Liver (tissue), 9 donors: Measurements from ENCODE around the gene NOSIP. TPM values are rescaled to one million over a fixed set of nuclear protein-coding genes. Genes with fewer than 3 reads are reported as not detected.

Experiments
- DNase-seq: peaks from one replicate; pipeline ENCODE4 v3.0.0-alpha.2; 2017; ENCODE audit warnings: low spot score
- H3K27ac ChIP-seq, 2 donors: one replicate each; pipeline ENCODE4 v1.7.0; 2013; ENCODE audit warnings: inconsistent platforms in 2 of 2, low read length in 2 of 2, control low read depth in 1 of 2, low read depth in 1 of 2, mild to moderate bottlenecking in 1 of 2
- H3K27me3 ChIP-seq, 4 donors: one replicate each; pipeline versions ENCODE4 v1.6.1 to v1.7.0; 2013; ENCODE audit warnings: low read length in 3 of 4, inconsistent platforms in 1 of 4, mild to moderate bottlenecking in 1 of 4, moderate library complexity in 1 of 4; ENCODE audit not compliant: control insufficient read depth in 4 of 4, insufficient read depth in 4 of 4
- H3K36me3 ChIP-seq, 4 donors: one replicate each; pipeline versions ENCODE4 v1.6.1 to v1.7.0; 2013; ENCODE audit warnings: low read length in 3 of 4, mild to moderate bottlenecking in 3 of 4, low read depth in 1 of 4, moderate library complexity in 1 of 4; ENCODE audit not compliant: control insufficient read depth in 4 of 4, insufficient read depth in 3 of 4
- H3K4me1 ChIP-seq, 4 donors: one replicate each; pipeline versions ENCODE4 v1.6.1 to v1.7.0; 2013; ENCODE audit warnings: low read length in 3 of 4, mild to moderate bottlenecking in 3 of 4, moderate library complexity in 1 of 4; ENCODE audit not compliant: control insufficient read depth in 4 of 4, insufficient read depth in 4 of 4
- H3K4me3 ChIP-seq, 3 donors: one replicate each; pipeline versions ENCODE4 v1.6.1 to v1.7.0; 2013; ENCODE audit warnings: low read length in 3 of 3, control low read depth in 1 of 3, low read depth in 1 of 3, mild to moderate bottlenecking in 1 of 3
- H3K9ac ChIP-seq, 2 donors: one replicate each; pipeline ENCODE4 v1.7.0; 2013; ENCODE audit warnings: low read length in 2 of 2, mild to moderate bottlenecking in 2 of 2, moderate library complexity in 2 of 2, control low read depth in 1 of 2, low read depth in 1 of 2
- H3K9me3 ChIP-seq, 4 donors: one replicate each; pipeline versions ENCODE4 v1.6.1 to v1.7.0; 2013; ENCODE audit warnings: low read length in 3 of 4; ENCODE audit not compliant: control insufficient read depth in 4 of 4
- ATF3 ChIP-seq: IDR thresholded peaks from 2 replicates; pipeline ENCODE4 v1.6.1; 2016; ENCODE audit warnings: antibody characterized with exemption
- CTCF ChIP-seq: fragments of 150-350 bp; IDR thresholded peaks from 2 replicates; pipeline ENCODE4 v1.5.1; 2017; ENCODE audit warnings: improper control_type of control experiment, low read depth, low read length; ENCODE audit not compliant: missing input control
- EGR1 ChIP-seq, 2 donors: IDR thresholded peaks; 2 replicates each; pipeline ENCODE4 v1.6.1; 2016 to 2018; ENCODE audit warnings: antibody characterized with exemption in 2 of 2, low read depth in 2 of 2
- FOXA1 ChIP-seq: IDR thresholded peaks from 2 replicates; pipeline ENCODE4 v1.6.1; 2016; ENCODE audit warnings: antibody characterized with exemption
- FOXA2 ChIP-seq: IDR thresholded peaks from 2 replicates; pipeline ENCODE4 v1.6.1; 2016; ENCODE audit warnings: antibody characterized with exemption
- GABPA ChIP-seq, 2 donors: IDR thresholded peaks in 1 of 2; conservative IDR thresholded peaks in 1 of 2; 2 replicates each; pipeline ENCODE4 v1.6.1; 2016; ENCODE audit warnings: antibody characterized with exemption in 2 of 2, mild to moderate bottlenecking in 1 of 2, moderate library complexity in 1 of 2
- HNF4A ChIP-seq, 2 donors: conservative IDR thresholded peaks; 2 replicates each; pipeline ENCODE4 v1.6.1; 2016; ENCODE audit warnings: antibody characterized with exemption in 2 of 2, mild to moderate bottlenecking in 2 of 2
- HNF4G ChIP-seq: IDR thresholded peaks from 2 replicates; pipeline ENCODE4 v1.6.1; 2016; ENCODE audit warnings: antibody characterized with exemption
- JUND ChIP-seq, 2 donors: IDR thresholded peaks; 2 replicates each; pipeline ENCODE4 v1.6.1; 2016; ENCODE audit warnings: antibody characterized with exemption in 2 of 2
- MAX ChIP-seq: IDR thresholded peaks from 2 replicates; pipeline ENCODE4 v1.6.1; 2016; ENCODE audit warnings: antibody characterized with exemption
- NR2F2 ChIP-seq: IDR thresholded peaks from 2 replicates; pipeline ENCODE4 v1.6.1; 2016; ENCODE audit warnings: antibody characterized with exemption
- RAD21 ChIP-seq, 2 donors: IDR thresholded peaks; 2 replicates each; pipeline ENCODE4 v1.6.1; 2016; ENCODE audit warnings: antibody characterized with exemption in 2 of 2, mild to moderate bottlenecking in 2 of 2
- REST ChIP-seq: IDR thresholded peaks from 2 replicates; pipeline ENCODE4 v1.6.1; 2016; ENCODE audit warnings: antibody characterized with exemption, mild to moderate bottlenecking
- RXRA ChIP-seq, 2 donors: IDR thresholded peaks; 2 replicates each; pipeline ENCODE4 v1.6.1; 2017 to 2018; ENCODE audit warnings: antibody characterized with exemption in 2 of 2, mild to moderate bottlenecking in 1 of 2
- SP1 ChIP-seq: IDR thresholded peaks from 2 replicates; pipeline ENCODE4 v1.6.1; 2018; ENCODE audit warnings: antibody characterized with exemption, mild to moderate bottlenecking
- TAF1 ChIP-seq: conservative IDR thresholded peaks from 2 replicates; pipeline ENCODE4 v1.6.1; 2016; ENCODE audit warnings: antibody characterized with exemption, mild to moderate bottlenecking
- YY1 ChIP-seq: IDR thresholded peaks from 2 replicates; pipeline ENCODE4 v1.6.1; 2016; ENCODE audit warnings: antibody characterized with exemption, mild to moderate bottlenecking
- ZBTB33 ChIP-seq: IDR thresholded peaks from 2 replicates; pipeline ENCODE4 v1.6.1; 2016; ENCODE audit warnings: antibody characterized with exemption
- WGBS: extraction: QIAGEN DNeasy Blood & Tissue Kit; methylation state at CpG from one replicate; pipeline ENCODE4 v1.1.7; 2013; 5-methylcytosine and 5-hydroxymethylcytosine counted together
- polyA plus RNA-seq, 2 donors: library from polyadenylated mRNA; stranded (reverse) in 1 of 2; unstranded in 1 of 2; fragments of 200-250 nt in 1 of 2; fragments of >200 nt in 1 of 2; fragmentation: Nextera tagmentation in 1 of 2; extraction: Ambion mirVana in 1 of 2; gene quantifications; one replicate each; pipeline versions ENCODE4 v1.2.1 to v1.2.3, GENCODE V29; 2013 to 2015
- total RNA-seq, 2 donors: library from RNA; depleted of rRNA; stranded (reverse); fragments of >200 nt; gene quantifications; one replicate each; pipeline ENCODE4 v1.2.3, GENCODE V29; 2014
- donor health status: healthy.
- donor health status: healthy.
- donor health status: healthy.
- donor health status: healthy.
- donor health status: healthy.

The NOSIP gene
- total and polyA plus RNA-seq, 4 donors, result 19.3 to 45.2 (median 30.5) TPM

GRCh38 chr19:49558591-49558990, 21.8 kb downstream of the NOSIP start:
- Histone ChIP-seq H3K4me3 (no peak overlapping the region), H3K36me3 (peaks cover 5 to 39% (median 16%) of the 10 kb centered on the region in 4 donors)
- 87% methylated on average over 7 of the region's 7 CpGs for WGBS

More at GRCh38 chr19:49558591-49558990, 21.8 kb downstream of the NOSIP start:
- H3K27me3 ChIP-seq, result no peaks in the 10 kb centered on the region
- H3K9me3 ChIP-seq, result no peaks in the 10 kb centered on the region
- TF ChIP-seq EGR1 (IDR thresholded peaks at IDR 0.05; ENCODE audit: low read depth in 2 of 2), result no peak
- no peak for TF ChIP-seq RAD21 (IDR thresholded peaks at IDR 0.05)
- no peak for TF ChIP-seq ZBTB33
- no peak for TF ChIP-seq FOXA2
- TF ChIP-seq HNF4G, result no peak
- no peak for TF ChIP-seq REST
- no peak for TF ChIP-seq GABPA (IDR thresholded peaks at IDR 0.05 in 1 of 2, conservative IDR thresholded peaks at IDR 0.05 in 1 of 2)
- no peak for TF ChIP-seq FOXA1
- no peak for TF ChIP-seq SP1
- TF ChIP-seq MAX, result no peak
- TF ChIP-seq NR2F2, result no peak
- TF ChIP-seq JUND (IDR thresholded peaks at IDR 0.05), result no peak
- TF ChIP-seq TAF1, result no peak
- no peak for TF ChIP-seq RXRA (IDR thresholded peaks at IDR 0.05)
- no peak for TF ChIP-seq HNF4A (conservative IDR thresholded peaks at IDR 0.05)
- no peak for TF ChIP-seq YY1
- no peak for TF ChIP-seq ATF3
- TF ChIP-seq CTCF, result no peak
- H3K27ac ChIP-seq, result no peak overlapping the region
- H3K4me1 ChIP-seq, result peaks cover 0 to 12% (median 8%) of the 10 kb centered on the region in 4 donors
- H3K9ac ChIP-seq, result no peak overlapping the region
- no peak for DNase-seq
